Panc1 (cell line): ENCODE data around the gene FAM83G. TPM values are rescaled to one million over a fixed set of nuclear protein-coding genes. Genes with fewer than 3 reads are reported as not detected.

ENCODE experiments used
- ATAC-seq: fragments of 200-7000 bp; cut with Tn5 transposase; 2 replicates; pipeline ENCODE4 v1.9.1; 2020; ENCODE audit warnings: mild to moderate bottlenecking, moderate library complexity
- BruUV-seq: library from RNA; stranded (reverse); fragments of 400-500 nt; replicated peaks from 2 replicates; lab custom pipeline; 2021; lab: Mats Ljungman, UMichigan
- CTCF ChIA-PET: fragments of 300-600 bp; sonication (Branson Sonifier 250); formaldehyde crosslinking; loops from one replicate; lab custom pipeline; 2022; ENCODE audit warnings: antibody characterized with exemption; lab: Charles Lee
- POLR2A ChIA-PET: fragments of 300-600 bp; sonication (Branson Sonifier 250); formaldehyde crosslinking; loops from one replicate; lab custom pipeline; 2022; ENCODE audit warnings: antibody characterized with exemption; lab: Charles Lee
- DNase-seq: peaks from one replicate; pipeline ENCODE4 v3.0.0-alpha.2; 2010; ENCODE audit warnings: low read depth, low spot score
- H3K27ac ChIP-seq: 2 replicates; pipeline ENCODE4 v1.5.1; 2011; ENCODE audit warnings: mild to moderate bottlenecking, low read length, inconsistent platforms
- H3K27me3 ChIP-seq: fragments of 200-500 bp; sonication (Bioruptor generic); 2 replicates; pipeline ENCODE4 v1.6.0; 2014; ENCODE audit warnings: low read length, inconsistent platforms; ENCODE audit not compliant: control insufficient read depth, insufficient read depth
- H3K36me3 ChIP-seq: fragments of 200-500 bp; sonication (Bioruptor generic); 2 replicates; pipeline ENCODE4 v1.5.1; 2014; ENCODE audit warnings: inconsistent platforms, mild to moderate bottlenecking, low read length, moderate library complexity; ENCODE audit not compliant: control insufficient read depth, insufficient read depth
- H3K4me1 ChIP-seq: 2 replicates; pipeline ENCODE4 v1.5.1; 2011; ENCODE audit warnings: inconsistent platforms, mild to moderate bottlenecking, low read length, moderate library complexity; ENCODE audit not compliant: control insufficient read depth, insufficient read depth
- H3K4me3 ChIP-seq, 2 experiments: 2 replicates each; pipeline ENCODE4 v1.5.1; 2011 to 2012; ENCODE audit warnings: low read depth in 2 of 2, low read length in 2 of 2, mild to moderate bottlenecking in 2 of 2, inconsistent platforms in 1 of 2, moderate library complexity in 1 of 2
- H3K9me3 ChIP-seq: fragments of 200-500 bp; sonication (Bioruptor generic); 2 replicates; pipeline ENCODE4 v1.5.1; 2014; ENCODE audit warnings: low read depth, mild to moderate bottlenecking, inconsistent platforms, low read length, moderate library complexity; ENCODE audit not compliant: control insufficient read depth, insufficient read depth
- POLR2AphosphoS5 ChIP-seq: IDR thresholded peaks from 2 replicates; pipeline ENCODE4 v1.6.1; 2012; ENCODE audit warnings: mild to moderate bottlenecking, low read depth, low read length, moderate library complexity
- SIN3A ChIP-seq: IDR thresholded peaks from 2 replicates; pipeline ENCODE4 v1.6.1; 2012; ENCODE audit warnings: low read depth, mild to moderate bottlenecking, low read length, moderate library complexity, borderline replicate concordance; ENCODE audit not compliant: insufficient read depth
- TCF7L2 ChIP-seq: IDR thresholded peaks from 2 replicates; pipeline ENCODE4 v1.6.1; 2011; ENCODE audit warnings: mild to moderate bottlenecking, low read depth, low read length, inconsistent platforms
- in situ Hi-C: cut with HindIII; loops from 2 replicates; pipeline ENCODE4 v1.10.0; 2016; ENCODE audit warnings: low sequenced_read_pairs, low pct_unique_long_range_greater_than_20kb
- intact Hi-C: fragments of 100-400 bp; cut with micrococcal nuclease; formaldehyde crosslinking; loops from one replicate; pipeline ENCODE4 v1.10.0; 2022; ENCODE audit not compliant: unreplicated experiment
- total RNA-seq: library from RNA; stranded (reverse); gene quantifications from one replicate; pipeline ENCODE4 v1.2.1, GENCODE V29; 2021; ENCODE audit not compliant: unreplicated experiment
- TF ChIP-seq, protein P1 (sequence below): fragments of 450-650 bp; IDR thresholded peaks from 2 replicates; pipeline ENCODE4 v1.5.1; 2017; ENCODE audit warnings: mild to moderate bottlenecking
- TF ChIP-seq, protein P2 (sequence below), 2 experiments: IDR thresholded peaks; 2 replicates each; pipeline ENCODE4 v1.6.1; 2011 to 2012; ENCODE audit warnings: low read depth in 2 of 2, control low read depth in 1 of 2, low read length in 1 of 2, mild to moderate bottlenecking in 1 of 2, moderate library complexity in 1 of 2; ENCODE audit not compliant: insufficient read depth in 1 of 2

FAM83G gene
- total RNA-seq, 1 experiment from 2014 or later, result 17.3 TPM

DNA sequence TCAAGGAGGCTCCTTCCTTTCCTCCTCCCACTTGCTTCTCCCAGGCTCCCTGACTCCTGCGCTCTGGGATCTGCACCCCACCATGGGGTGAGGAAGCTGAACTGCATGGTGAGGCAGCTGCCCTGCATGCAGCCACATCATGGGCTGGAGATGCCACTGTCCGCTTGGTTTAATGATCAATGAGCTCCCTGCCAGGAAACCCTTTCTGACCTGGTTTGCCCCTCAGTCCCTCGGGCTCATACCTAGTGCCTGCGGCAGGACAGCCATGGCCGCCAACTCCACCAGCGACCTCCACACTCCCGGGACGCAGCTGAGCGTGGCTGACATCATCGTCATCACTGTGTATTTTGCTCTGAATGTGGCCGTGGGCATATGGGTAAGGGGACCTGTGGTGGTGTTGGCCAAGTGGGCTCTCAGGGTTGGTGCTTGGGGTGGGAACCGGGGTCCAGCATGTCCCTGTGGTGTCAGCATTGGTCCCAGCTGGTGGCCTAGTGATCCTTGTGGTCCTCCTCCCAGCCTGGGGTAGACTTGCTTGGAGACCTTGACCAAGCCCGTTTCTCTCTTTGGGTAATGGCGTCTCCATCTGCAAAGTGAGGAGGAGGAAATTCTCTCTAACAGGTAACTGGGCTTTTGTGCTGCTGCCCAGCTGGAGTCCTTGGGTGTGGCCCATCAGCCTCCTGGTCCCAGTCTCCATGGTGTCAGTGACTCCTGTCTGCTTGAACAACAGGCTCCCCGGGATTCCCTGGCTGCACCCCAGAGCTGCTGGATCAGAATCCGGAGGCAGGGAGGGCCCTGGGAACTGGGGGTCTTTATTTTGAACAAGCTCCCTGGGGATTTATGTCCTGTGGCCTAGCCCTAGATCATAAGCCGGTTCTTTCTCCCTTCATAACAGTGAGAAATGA lies 52.4 kb downstream of the FAM83G start, which contains the start of gene SLC5A10:
Gene SLC5A10 (plus strand): TSS at position 225 of the 902 bp plus-strand sequence. CDS start 41 bp downstream, at position 266.
- Histone ChIP-seq H3K36me3 (no peaks in the 10 kb centered on the region), H3K27me3 (no peaks in the 10 kb centered on the region), H3K9me3 (no peaks in the 10 kb centered on the region), H3K4me3 (no peak within 1 kb of the TSS), H3K27ac (no peak within 1 kb of the TSS), H3K4me1 (no peaks in the 10 kb centered on the region)
- intact Hi-C loops (no loop called here), in situ Hi-C loops (no loop called here)
- TF ChIP-seq TCF7L2 (no peak), SIN3A (no peak), POLR2AphosphoS5 (no peak)
- TF ChIP-seq, protein P1, sequence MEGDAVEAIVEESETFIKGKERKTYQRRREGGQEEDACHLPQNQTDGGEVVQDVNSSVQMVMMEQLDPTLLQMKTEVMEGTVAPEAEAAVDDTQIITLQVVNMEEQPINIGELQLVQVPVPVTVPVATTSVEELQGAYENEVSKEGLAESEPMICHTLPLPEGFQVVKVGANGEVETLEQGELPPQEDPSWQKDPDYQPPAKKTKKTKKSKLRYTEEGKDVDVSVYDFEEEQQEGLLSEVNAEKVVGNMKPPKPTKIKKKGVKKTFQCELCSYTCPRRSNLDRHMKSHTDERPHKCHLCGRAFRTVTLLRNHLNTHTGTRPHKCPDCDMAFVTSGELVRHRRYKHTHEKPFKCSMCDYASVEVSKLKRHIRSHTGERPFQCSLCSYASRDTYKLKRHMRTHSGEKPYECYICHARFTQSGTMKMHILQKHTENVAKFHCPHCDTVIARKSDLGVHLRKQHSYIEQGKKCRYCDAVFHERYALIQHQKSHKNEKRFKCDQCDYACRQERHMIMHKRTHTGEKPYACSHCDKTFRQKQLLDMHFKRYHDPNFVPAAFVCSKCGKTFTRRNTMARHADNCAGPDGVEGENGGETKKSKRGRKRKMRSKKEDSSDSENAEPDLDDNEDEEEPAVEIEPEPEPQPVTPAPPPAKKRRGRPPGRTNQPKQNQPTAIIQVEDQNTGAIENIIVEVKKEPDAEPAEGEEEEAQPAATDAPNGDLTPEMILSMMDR, result no peak
- TF ChIP-seq, protein P2, sequence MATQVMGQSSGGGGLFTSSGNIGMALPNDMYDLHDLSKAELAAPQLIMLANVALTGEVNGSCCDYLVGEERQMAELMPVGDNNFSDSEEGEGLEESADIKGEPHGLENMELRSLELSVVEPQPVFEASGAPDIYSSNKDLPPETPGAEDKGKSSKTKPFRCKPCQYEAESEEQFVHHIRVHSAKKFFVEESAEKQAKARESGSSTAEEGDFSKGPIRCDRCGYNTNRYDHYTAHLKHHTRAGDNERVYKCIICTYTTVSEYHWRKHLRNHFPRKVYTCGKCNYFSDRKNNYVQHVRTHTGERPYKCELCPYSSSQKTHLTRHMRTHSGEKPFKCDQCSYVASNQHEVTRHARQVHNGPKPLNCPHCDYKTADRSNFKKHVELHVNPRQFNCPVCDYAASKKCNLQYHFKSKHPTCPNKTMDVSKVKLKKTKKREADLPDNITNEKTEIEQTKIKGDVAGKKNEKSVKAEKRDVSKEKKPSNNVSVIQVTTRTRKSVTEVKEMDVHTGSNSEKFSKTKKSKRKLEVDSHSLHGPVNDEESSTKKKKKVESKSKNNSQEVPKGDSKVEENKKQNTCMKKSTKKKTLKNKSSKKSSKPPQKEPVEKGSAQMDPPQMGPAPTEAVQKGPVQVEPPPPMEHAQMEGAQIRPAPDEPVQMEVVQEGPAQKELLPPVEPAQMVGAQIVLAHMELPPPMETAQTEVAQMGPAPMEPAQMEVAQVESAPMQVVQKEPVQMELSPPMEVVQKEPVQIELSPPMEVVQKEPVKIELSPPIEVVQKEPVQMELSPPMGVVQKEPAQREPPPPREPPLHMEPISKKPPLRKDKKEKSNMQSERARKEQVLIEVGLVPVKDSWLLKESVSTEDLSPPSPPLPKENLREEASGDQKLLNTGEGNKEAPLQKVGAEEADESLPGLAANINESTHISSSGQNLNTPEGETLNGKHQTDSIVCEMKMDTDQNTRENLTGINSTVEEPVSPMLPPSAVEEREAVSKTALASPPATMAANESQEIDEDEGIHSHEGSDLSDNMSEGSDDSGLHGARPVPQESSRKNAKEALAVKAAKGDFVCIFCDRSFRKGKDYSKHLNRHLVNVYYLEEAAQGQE (IDR thresholded peaks at IDR 0.05; ENCODE audit: insufficient read depth in 1 of 2, low read depth in 2 of 2, low read length in 1 of 2), result no peak
- no peak for DNase-seq
- POLR2A ChIA-PET, result no interaction called here
- ATAC-seq, result peak; percentile 72; the same call in 1 of the 2 replicates
- BruUV-seq, result no TSS peak
- CTCF ChIA-PET, result interaction anchor here (0.7 to 1.6 kb wide), 2 partner anchors 9 to 14 kb away, joined by 3 to 5 read pairs; no protein-coding TSS in a partner anchor

DNA sequence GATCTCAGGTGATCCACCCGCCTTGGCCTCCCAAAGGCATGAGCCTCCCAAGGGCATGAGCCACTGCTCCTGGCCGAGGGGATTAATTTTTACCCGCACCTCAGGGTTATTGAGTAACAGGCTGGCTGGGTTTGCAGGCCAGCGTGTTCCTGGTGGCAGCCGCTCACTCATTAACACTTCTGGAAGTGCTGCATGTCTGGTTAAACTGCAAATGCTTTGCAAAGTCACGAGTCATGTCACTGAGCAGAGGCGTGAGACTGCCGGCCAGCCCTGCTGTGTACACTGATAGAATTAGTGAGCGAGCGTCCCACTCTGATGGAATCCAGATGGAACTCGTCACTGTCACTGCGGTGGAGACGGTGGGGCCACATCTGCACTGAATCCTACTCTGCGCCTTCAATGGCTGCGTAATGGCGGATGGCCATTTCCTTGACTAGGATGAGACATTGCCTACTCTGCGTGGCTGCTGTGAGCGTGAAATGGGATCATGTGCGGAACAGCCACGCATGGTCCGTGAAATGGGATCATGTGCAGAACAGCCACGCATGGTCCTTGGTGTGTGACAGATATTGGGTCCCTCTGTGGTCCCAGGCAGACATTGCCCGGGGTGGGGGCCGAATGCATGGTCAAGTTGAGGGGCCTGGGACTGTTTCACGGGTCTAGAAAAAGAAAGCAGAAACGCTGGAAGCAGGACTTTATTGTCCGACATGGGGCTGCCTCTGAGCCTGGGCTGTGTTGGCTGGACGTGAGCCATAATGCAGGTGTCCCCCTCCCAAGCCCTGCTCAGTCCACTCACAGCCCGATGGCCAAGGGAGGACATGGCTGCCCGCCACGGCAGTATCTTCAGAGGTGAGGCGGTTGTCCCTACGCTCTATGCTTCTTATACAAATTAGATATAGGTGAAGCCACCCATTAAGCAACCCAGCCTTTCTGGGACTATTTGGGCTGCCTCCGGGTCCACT lies 53.3 kb downstream of the FAM83G start:
- Histone ChIP-seq H3K9me3 (no peaks in the 10 kb centered on the region), H3K4me3 (no peak overlapping the region), H3K4me1 (no peaks in the 10 kb centered on the region), H3K27me3 (no peaks in the 10 kb centered on the region), H3K36me3 (no peaks in the 10 kb centered on the region), H3K27ac (no peak overlapping the region)
- DNase-seq (no peak), ATAC-seq (no peak)
- ChIA-PET CTCF (interaction anchor here (1.6 kb wide), 1 partner anchor 10 kb away, joined by 5 read pairs; no protein-coding TSS in a partner anchor), POLR2A (no interaction called here)
- intact Hi-C loops, result no loop called here
- in situ Hi-C loops, result no loop called here
- TF ChIP-seq, protein P1, result no peak
- BruUV-seq, result no TSS peak
